CD8-positive, alpha-beta memory T cell (primary cell): Measurements from ENCODE around the gene KCNMA1. TPM values are rescaled to one million over a fixed set of nuclear protein-coding genes. Genes with fewer than 3 reads are reported as not detected.

Source experiments
- CTCF ChIA-PET: fragments of 350-600 bp; sonication (Branson Sonifier 250); formaldehyde crosslinking; loops from one replicate; lab custom pipeline; 2021; ENCODE audit warnings: antibody characterized with exemption; lab: Charles Lee
- POLR2A ChIA-PET: fragments of 350-600 bp; sonication (Branson Sonifier 250); formaldehyde crosslinking; loops from one replicate; lab custom pipeline; 2021; ENCODE audit warnings: antibody characterized with exemption; lab: Charles Lee
- DNase-seq, 5 donors: peaks; one replicate each; pipeline versions ENCODE4 v3.0.0 to v3.0.0-alpha.2; 2020 to 2022; ENCODE audit warnings: mixed read lengths in 1 of 5
- H3K27ac ChIP-seq: one replicate; pipeline ENCODE4 v1.7.0; 2013; ENCODE audit warnings: low read depth, mild to moderate bottlenecking, low read length, moderate library complexity
- H3K27me3 ChIP-seq: 2 replicates; pipeline ENCODE4 v1.7.0; 2013; ENCODE audit warnings: low read length, mild to moderate bottlenecking; ENCODE audit not compliant: insufficient read depth, poor library complexity, severe bottlenecking
- H3K36me3 ChIP-seq: 2 replicates; pipeline ENCODE4 v1.7.0; 2013; ENCODE audit warnings: mild to moderate bottlenecking, low read length, moderate library complexity; ENCODE audit not compliant: insufficient read depth
- H3K4me1 ChIP-seq: 2 replicates; pipeline ENCODE4 v1.7.0; 2013; ENCODE audit warnings: mild to moderate bottlenecking, low read length, moderate library complexity; ENCODE audit not compliant: insufficient read depth
- H3K4me3 ChIP-seq: 2 replicates; pipeline ENCODE4 v1.7.0; 2013; ENCODE audit warnings: mild to moderate bottlenecking, low read length
- H3K9me3 ChIP-seq: 2 replicates; pipeline ENCODE4 v1.7.0; 2013; ENCODE audit warnings: mild to moderate bottlenecking, low read length
- H3K27ac Mint-ChIP-seq, 8 donors: one replicate each; pipeline ENCODE4 v1.8.0; 2020 to 2021; ENCODE audit warnings: mixed read lengths in 8 of 8, mild to moderate bottlenecking in 6 of 8, inconsistent platforms in 3 of 8, moderate library complexity in 3 of 8
- H3K27me3 Mint-ChIP-seq, 2 donors: one replicate each; pipeline ENCODE4 v1.8.0; 2020 to 2021; ENCODE audit warnings: mixed read lengths in 2 of 2, mild to moderate bottlenecking in 1 of 2, moderate library complexity in 1 of 2
- H3K36me3 Mint-ChIP-seq, 3 donors: one replicate each; pipeline ENCODE4 v1.8.0; 2020 to 2021; ENCODE audit warnings: mixed read lengths in 3 of 3, inconsistent platforms in 1 of 3, mild to moderate bottlenecking in 1 of 3
- H3K4me1 Mint-ChIP-seq, 3 donors: one replicate each; pipeline ENCODE4 v1.8.0; 2020 to 2021; ENCODE audit warnings: mixed read lengths in 3 of 3, inconsistent platforms in 1 of 3, mild to moderate bottlenecking in 1 of 3
- H3K4me3 Mint-ChIP-seq, 7 donors: one replicate each; pipeline ENCODE4 v1.8.0; 2020 to 2021; ENCODE audit warnings: mixed read lengths in 7 of 7, mild to moderate bottlenecking in 6 of 7, moderate library complexity in 4 of 7, inconsistent platforms in 2 of 7
- H3K9me3 Mint-ChIP-seq, 5 donors: one replicate each; pipeline ENCODE4 v1.8.0; 2020 to 2022; ENCODE audit warnings: mixed read lengths in 5 of 5, mild to moderate bottlenecking in 3 of 5, moderate library complexity in 2 of 5, inconsistent platforms in 1 of 5
- polyA plus RNA-seq: library from polyadenylated mRNA; unstranded; fragments of 300-500 nt; fragmentation: Illumina TruSeq; gene quantifications from one replicate; pipeline ENCODE4 v1.2.3, GENCODE V29; 2021
- total RNA-seq, 2 experiments: library from RNA; stranded (reverse); gene quantifications; one replicate each; pipeline ENCODE4 v1.2.3, GENCODE V29; 2021

Gene KCNMA1
- total and polyA plus RNA-seq, 3 experiments from 2014 or later, result 0.20 to 0.31 TPM; not detected in 1

- Mint-ChIP-seq H3K9me3 (no peaks in the 10 kb centered on the region), H3K27me3 (peaks cover 1 to 7% of the 10 kb centered on the region in 2 donors), H3K4me3 (no peak overlapping the region), H3K4me1 (no peaks in the 10 kb centered on the region), H3K36me3 (no peaks in the 10 kb centered on the region), H3K27ac (no peak overlapping the region)
- Histone ChIP-seq H3K27me3 (no peaks in the 10 kb centered on the region), H3K4me1 (no peaks in the 10 kb centered on the region), H3K36me3 (no peaks in the 10 kb centered on the region), H3K27ac (no peak overlapping the region), H3K9me3 (no peaks in the 10 kb centered on the region), H3K4me3 (no peak overlapping the region)
- POLR2A ChIA-PET, result no interaction called here
- no peak for DNase-seq
- CTCF ChIA-PET, result no interaction called here
Observed at GRCh38 chr10:77090381-77091356, 546.9 kb downstream of the KCNMA1 start.

DNA sequence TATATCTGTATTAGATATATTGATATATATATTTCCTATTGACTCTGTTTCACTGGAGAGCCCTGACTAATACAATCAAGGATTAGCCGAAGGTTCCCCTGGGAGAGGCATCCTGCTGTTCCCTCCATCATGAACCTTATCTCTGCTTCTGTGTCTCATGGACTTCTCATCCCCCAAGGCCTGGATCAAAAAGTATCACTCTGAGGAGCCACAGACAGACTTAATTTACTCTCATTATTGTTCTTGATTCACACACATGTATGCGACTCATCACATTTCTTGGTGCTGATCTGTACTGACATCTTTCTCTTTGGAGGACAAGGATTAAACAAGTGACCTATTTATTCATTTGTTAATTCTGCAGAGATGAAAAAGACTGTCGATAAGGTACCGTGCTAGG, 550.2 kb downstream of the KCNMA1 start:
- no peaks in the 10 kb centered on the region for H3K36me3 ChIP-seq
- no peak for DNase-seq
- no peak overlapping the region for H3K4me3 ChIP-seq
- no peaks in the 10 kb centered on the region for H3K36me3 Mint-ChIP-seq
- POLR2A ChIA-PET, result no interaction called here
- no peaks in the 10 kb centered on the region for H3K9me3 Mint-ChIP-seq
- no peaks in the 10 kb centered on the region for H3K4me1 Mint-ChIP-seq
- H3K27ac ChIP-seq, result no peak overlapping the region
- no peak overlapping the region for H3K4me3 Mint-ChIP-seq
- CTCF ChIA-PET, result no interaction called here
- no peaks in the 10 kb centered on the region for H3K4me1 ChIP-seq
- peaks cover 0 to 1% of the 10 kb centered on the region in 2 donors for H3K27me3 Mint-ChIP-seq
- H3K27ac Mint-ChIP-seq, result no peak overlapping the region
- no peaks in the 10 kb centered on the region for H3K9me3 ChIP-seq
- no peaks in the 10 kb centered on the region for H3K27me3 ChIP-seq

- no peaks in the 10 kb centered on the region for H3K9me3 Mint-ChIP-seq
- no peaks in the 10 kb centered on the region for H3K4me1 ChIP-seq
- CTCF ChIA-PET, result no interaction called here
- no peak for DNase-seq
- H3K9me3 ChIP-seq, result no peaks in the 10 kb centered on the region
- no peak overlapping the region for H3K4me3 ChIP-seq
- no peaks in the 10 kb centered on the region for H3K4me1 Mint-ChIP-seq
- no peaks in the 10 kb centered on the region for H3K36me3 ChIP-seq
- no peak overlapping the region for H3K4me3 Mint-ChIP-seq
- H3K36me3 Mint-ChIP-seq, result no peaks in the 10 kb centered on the region
- POLR2A ChIA-PET, result no interaction called here
- peaks cover 0 to 1% of the 10 kb centered on the region in 2 donors for H3K27me3 Mint-ChIP-seq
- no peak overlapping the region for H3K27ac Mint-ChIP-seq
- H3K27ac ChIP-seq, result no peak overlapping the region
- H3K27me3 ChIP-seq, result no peaks in the 10 kb centered on the region
Observed at GRCh38 chr10:77086081-77086480, 551.5 kb downstream of the KCNMA1 start.

GRCh38 chr10:77085344-77085743, 552.3 kb downstream of the KCNMA1 start:
- H3K4me3 Mint-ChIP-seq, result no peak overlapping the region
- H3K36me3 Mint-ChIP-seq, result no peaks in the 10 kb centered on the region
- H3K9me3 ChIP-seq, result no peaks in the 10 kb centered on the region
- ChIA-PET POLR2A (no interaction called here), CTCF (no interaction called here)
- H3K27ac ChIP-seq, result no peak overlapping the region
- no peak overlapping the region for H3K4me3 ChIP-seq
- H3K27me3 Mint-ChIP-seq, result peaks cover 0 to 1% of the 10 kb centered on the region in 2 donors
- H3K36me3 ChIP-seq, result no peaks in the 10 kb centered on the region
- H3K9me3 Mint-ChIP-seq, result no peaks in the 10 kb centered on the region
- H3K27ac Mint-ChIP-seq, result no peak overlapping the region
- H3K27me3 ChIP-seq, result no peaks in the 10 kb centered on the region
- H3K4me1 Mint-ChIP-seq, result no peaks in the 10 kb centered on the region
- no peaks in the 10 kb centered on the region for H3K4me1 ChIP-seq
- no peak for DNase-seq

GRCh38 chr10:77084431-77085144, 553.0 kb downstream of the KCNMA1 start:
- H3K9me3 Mint-ChIP-seq, result no peaks in the 10 kb centered on the region
- H3K36me3 Mint-ChIP-seq, result no peaks in the 10 kb centered on the region
- Histone ChIP-seq H3K9me3 (no peaks in the 10 kb centered on the region), H3K27me3 (no peaks in the 10 kb centered on the region), H3K27ac (no peak overlapping the region), H3K36me3 (no peaks in the 10 kb centered on the region), H3K4me3 (no peak overlapping the region), H3K4me1 (no peaks in the 10 kb centered on the region)
- no peak for DNase-seq
- peaks cover 0 to 1% of the 10 kb centered on the region in 2 donors for H3K27me3 Mint-ChIP-seq
- H3K4me1 Mint-ChIP-seq, result no peaks in the 10 kb centered on the region
- ChIA-PET CTCF (no interaction called here), POLR2A (no interaction called here)
- H3K27ac Mint-ChIP-seq, result no peak overlapping the region
- no peak overlapping the region for H3K4me3 Mint-ChIP-seq

GRCh38 chr10:77082601-77083252, 554.9 kb downstream of the KCNMA1 start:
- no peaks in the 10 kb centered on the region for H3K4me1 ChIP-seq
- H3K27me3 Mint-ChIP-seq, result peaks cover 0 to 1% of the 10 kb centered on the region in 2 donors
- H3K9me3 Mint-ChIP-seq, result no peaks in the 10 kb centered on the region
- POLR2A ChIA-PET, result no interaction called here
- H3K36me3 Mint-ChIP-seq, result no peaks in the 10 kb centered on the region
- no peak overlapping the region for H3K27ac ChIP-seq
- H3K4me1 Mint-ChIP-seq, result no peaks in the 10 kb centered on the region
- no peaks in the 10 kb centered on the region for H3K9me3 ChIP-seq
- H3K4me3 Mint-ChIP-seq, result no peak overlapping the region
- H3K27ac Mint-ChIP-seq, result no peak overlapping the region
- H3K4me3 ChIP-seq, result no peak overlapping the region
- CTCF ChIA-PET, result no interaction called here
- no peaks in the 10 kb centered on the region for H3K36me3 ChIP-seq
- H3K27me3 ChIP-seq, result no peaks in the 10 kb centered on the region
- no peak for DNase-seq

DNA sequence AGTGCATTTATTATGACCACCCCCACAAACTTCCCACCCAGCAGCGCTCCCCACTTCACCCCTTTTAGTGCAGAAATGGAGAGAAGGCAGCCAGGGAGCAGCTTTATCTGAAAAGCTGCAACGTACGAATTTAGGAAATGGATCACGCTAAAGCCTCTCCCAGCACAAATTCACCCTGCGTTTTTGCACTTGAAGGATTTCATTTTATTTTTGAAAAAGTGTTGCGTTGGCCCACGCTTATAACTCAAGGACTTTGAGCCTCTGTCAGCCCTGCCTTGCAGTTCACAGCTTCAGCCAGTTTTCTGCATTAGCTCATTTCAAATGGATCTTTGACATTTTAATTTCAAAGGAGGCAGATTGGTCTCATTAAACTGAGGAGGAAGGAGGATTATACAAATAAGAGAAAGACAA, 556.1 kb downstream of the KCNMA1 start:
- no peaks in the 10 kb centered on the region for H3K27me3 Mint-ChIP-seq
- CTCF ChIA-PET, result no interaction called here
- POLR2A ChIA-PET, result no interaction called here

More for the DNA sequence above, 556.1 kb downstream of the KCNMA1 start:
- H3K36me3 Mint-ChIP-seq, result no peaks in the 10 kb centered on the region
- H3K27ac Mint-ChIP-seq, result no peak overlapping the region
- Histone ChIP-seq H3K27ac (no peak overlapping the region), H3K4me3 (no peak overlapping the region), H3K9me3 (no peaks in the 10 kb centered on the region), H3K27me3 (no peaks in the 10 kb centered on the region), H3K4me1 (no peaks in the 10 kb centered on the region), H3K36me3 (no peaks in the 10 kb centered on the region)
- H3K4me3 Mint-ChIP-seq, result no peak overlapping the region
- no peaks in the 10 kb centered on the region for H3K9me3 Mint-ChIP-seq
- no peak for DNase-seq
- H3K4me1 Mint-ChIP-seq, result no peaks in the 10 kb centered on the region
